Activated naive CD4-positive, alpha-beta T cell treated with anti-CD3 and anti-CD28 coated beads for 36 hours (primary cell): ENCODE results near the gene JARID2. TPM values are rescaled to one million over a fixed set of nuclear protein-coding genes. Genes with fewer than 3 reads are reported as not detected.

ENCODE experiments used
- CTCF ChIA-PET: fragments of 350-600 bp; sonication (Branson Sonifier 250); formaldehyde crosslinking; loops from one replicate; lab custom pipeline; 2021; ENCODE audit warnings: antibody characterized with exemption; lab: Charles Lee
- DNase-seq: peaks from one replicate; pipeline ENCODE4 v3.0.0-alpha.2; 2020
- H3K27ac Mint-ChIP-seq: one replicate; pipeline ENCODE4 v1.8.0; 2021; ENCODE audit warnings: mild to moderate bottlenecking, mixed read lengths
- H3K27me3 Mint-ChIP-seq: one replicate; pipeline ENCODE4 v1.8.0; 2021; ENCODE audit warnings: low read depth, mixed read lengths
- H3K36me3 Mint-ChIP-seq: one replicate; pipeline ENCODE4 v1.8.0; 2021; ENCODE audit warnings: low read depth, mixed read lengths
- H3K4me1 Mint-ChIP-seq: one replicate; pipeline ENCODE4 v1.8.0; 2021; ENCODE audit warnings: low read depth, mixed read lengths
- H3K4me3 Mint-ChIP-seq: one replicate; pipeline ENCODE4 v1.8.0; 2021; ENCODE audit warnings: mild to moderate bottlenecking, moderate library complexity, mixed read lengths
- H3K9me3 Mint-ChIP-seq: one replicate; pipeline ENCODE4 v1.8.0; 2021; ENCODE audit warnings: mixed read lengths
- intact Hi-C: fragments of 100-400 bp; cut with micrococcal nuclease; formaldehyde crosslinking; loops from one replicate; pipeline ENCODE4 v1.15.1; 2023
- total RNA-seq, 2 experiments: library from RNA; stranded (reverse); gene quantifications; one replicate each; pipeline ENCODE4 v1.2.3, GENCODE V29; 2021

The JARID2 gene
- total RNA-seq, 2 experiments from 2014 or later: 26.6 to 27.7 TPM

- Mint-ChIP-seq H3K36me3 (peaks cover 5% of the 10 kb centered on the region), H3K4me3 (no peak overlapping the region), H3K27ac (peak overlapping the region; percentile 21), H3K27me3 (no peaks in the 10 kb centered on the region), H3K4me1 (peaks cover 69% of the 10 kb centered on the region), H3K9me3 (peaks cover 6% of the 10 kb centered on the region)
- intact Hi-C loops: loop anchor here (2.0 to 10.0 kb wide), 5 partner anchors 51 to 562 kb away; no protein-coding TSS in a partner anchor
- CTCF ChIA-PET: interaction anchor here (0.5 to 2.1 kb wide), 2 partner anchors 18 to 332 kb away, joined by 3 to 4 read pairs; no protein-coding TSS in a partner anchor
- DNase-seq: no peak
Observed at GRCh38 chr6:15439410-15440025, 193.6 kb downstream of the JARID2 start.

GRCh38 chr6:15440040-15440439 is 194.2 kb downstream of the JARID2 start:
- peaks cover 64% of the 10 kb centered on the region for H3K4me1 Mint-ChIP-seq
- no peaks in the 10 kb centered on the region for H3K27me3 Mint-ChIP-seq
- H3K9me3 Mint-ChIP-seq: peaks cover under 1% of the 10 kb centered on the region
- peaks cover 1% of the 10 kb centered on the region for H3K36me3 Mint-ChIP-seq
- no peak overlapping the region for H3K27ac Mint-ChIP-seq
- CTCF ChIA-PET: interaction anchor here (0.9 to 1.3 kb wide), 3 partner anchors 19 to 1229 kb away, joined by 3 to 4 read pairs (median 3); no protein-coding TSS in a partner anchor
- intact Hi-C loops: loop anchor here (2.0 kb wide), 1 partner anchor 51 kb away; no protein-coding TSS in a partner anchor
- no peak overlapping the region for H3K4me3 Mint-ChIP-seq
- DNase-seq: no peak

GRCh38 chr6:15441215-15441868 is 195.5 kb downstream of the JARID2 start:
- intact Hi-C loops: loop anchor here (1.0 to 2.0 kb wide), 2 partner anchors 49 to 114 kb away; no protein-coding TSS in a partner anchor
- peaks cover 1% of the 10 kb centered on the region for H3K36me3 Mint-ChIP-seq
- H3K9me3 Mint-ChIP-seq: no peaks in the 10 kb centered on the region
- CTCF ChIA-PET: interaction anchor here (0.7 to 1.7 kb wide), 11 partner anchors 20 to 1230 kb away, joined by 3 to 5 read pairs (median 3); no protein-coding TSS in a partner anchor
- H3K27me3 Mint-ChIP-seq: no peaks in the 10 kb centered on the region
- DNase-seq: peak; percentile 60
- H3K4me3 Mint-ChIP-seq: no peak overlapping the region
- peaks cover 57% of the 10 kb centered on the region for H3K4me1 Mint-ChIP-seq
- H3K27ac Mint-ChIP-seq: no peak overlapping the region

GRCh38 chr6:15441981-15442380 is 196.1 kb downstream of the JARID2 start:
- Mint-ChIP-seq H3K27ac (no peak overlapping the region), H3K27me3 (no peaks in the 10 kb centered on the region), H3K4me3 (no peak overlapping the region), H3K36me3 (peaks cover 1% of the 10 kb centered on the region), H3K9me3 (no peaks in the 10 kb centered on the region), H3K4me1 (peaks cover 54% of the 10 kb centered on the region)
- CTCF ChIA-PET: interaction anchor here (0.7 to 1.7 kb wide), 3 partner anchors 101 to 195 kb away, joined by 3 to 5 read pairs (median 4); no protein-coding TSS in a partner anchor
- intact Hi-C loops: loop anchor here (1.0 to 2.0 kb wide), 2 partner anchors 49 to 115 kb away; no protein-coding TSS in a partner anchor
- DNase-seq: no peak

- Mint-ChIP-seq H3K4me1 (peaks cover 54% of the 10 kb centered on the region), H3K27me3 (no peaks in the 10 kb centered on the region), H3K4me3 (no peak overlapping the region), H3K36me3 (peaks cover 1% of the 10 kb centered on the region), H3K27ac (no peak overlapping the region), H3K9me3 (no peaks in the 10 kb centered on the region)
- no peak for DNase-seq
- intact Hi-C loops: no loop called here
- CTCF ChIA-PET: interaction anchor here (1.2 kb wide), 1 partner anchor 56 kb away, joined by 3 read pairs; no protein-coding TSS in a partner anchor
Observed at GRCh38 chr6:15442467-15442866, 196.6 kb downstream of the JARID2 start.

GRCh38 chr6:15443119-15443830 is 197.4 kb downstream of the JARID2 start:
- CTCF ChIA-PET: interaction anchor here (0.6 to 1.2 kb wide), 3 partner anchors 57 to 1458 kb away, joined by 3 read pairs; no protein-coding TSS in a partner anchor
- H3K4me1 Mint-ChIP-seq: peaks cover 54% of the 10 kb centered on the region
- no peak overlapping the region for H3K4me3 Mint-ChIP-seq
- no peaks in the 10 kb centered on the region for H3K27me3 Mint-ChIP-seq
- intact Hi-C loops: no loop called here
- H3K36me3 Mint-ChIP-seq: no peaks in the 10 kb centered on the region
- H3K27ac Mint-ChIP-seq: no peak overlapping the region
- DNase-seq: no peak
- no peaks in the 10 kb centered on the region for H3K9me3 Mint-ChIP-seq

GRCh38 chr6:15444081-15444731 is 198.3 kb downstream of the JARID2 start:
- peaks cover 51% of the 10 kb centered on the region for H3K4me1 Mint-ChIP-seq
- CTCF ChIA-PET: interaction anchor here (1.2 to 1.4 kb wide), 4 partner anchors 13 to 118 kb away, joined by 3 to 4 read pairs (median 3); no protein-coding TSS in a partner anchor
- H3K27ac Mint-ChIP-seq: no peak overlapping the region
- no peaks in the 10 kb centered on the region for H3K9me3 Mint-ChIP-seq
- no peak for DNase-seq
- no peaks in the 10 kb centered on the region for H3K27me3 Mint-ChIP-seq
- no peaks in the 10 kb centered on the region for H3K36me3 Mint-ChIP-seq
- intact Hi-C loops: no loop called here
- no peak overlapping the region for H3K4me3 Mint-ChIP-seq

- Mint-ChIP-seq H3K27me3 (no peaks in the 10 kb centered on the region), H3K27ac (no peak overlapping the region), H3K9me3 (no peaks in the 10 kb centered on the region), H3K36me3 (no peaks in the 10 kb centered on the region), H3K4me3 (no peak overlapping the region), H3K4me1 (peaks cover 47% of the 10 kb centered on the region)
- intact Hi-C loops: no loop called here
- peak; percentile 20 for DNase-seq
- CTCF ChIA-PET: interaction anchor here (1.2 to 1.4 kb wide), 4 partner anchors 12 to 118 kb away, joined by 3 to 4 read pairs (median 3); no protein-coding TSS in a partner anchor
Observed at GRCh38 chr6:15444881-15445280, 199.0 kb downstream of the JARID2 start.

- CTCF ChIA-PET: no interaction called here
Observed at GRCh38 chr6:15447546-15448267, 201.8 kb downstream of the JARID2 start.

GRCh38 chr6:15449011-15449410 is 203.1 kb downstream of the JARID2 start:
- DNase-seq: no peak
- intact Hi-C loops: no loop called here
- Mint-ChIP-seq H3K9me3 (no peaks in the 10 kb centered on the region), H3K27me3 (no peaks in the 10 kb centered on the region), H3K36me3 (peaks cover 8% of the 10 kb centered on the region), H3K27ac (no peak overlapping the region), H3K4me1 (peaks cover 53% of the 10 kb centered on the region), H3K4me3 (no peak overlapping the region)
- CTCF ChIA-PET: no interaction called here

More at GRCh38 chr6:15447546-15448267, 201.8 kb downstream of the JARID2 start:
- Mint-ChIP-seq H3K27ac (no peak overlapping the region), H3K27me3 (no peaks in the 10 kb centered on the region), H3K36me3 (peaks cover 4% of the 10 kb centered on the region), H3K4me1 (peaks cover 53% of the 10 kb centered on the region), H3K4me3 (no peak overlapping the region), H3K9me3 (no peaks in the 10 kb centered on the region)
- intact Hi-C loops: no loop called here
- DNase-seq: no peak

- peaks cover 18% of the 10 kb centered on the region for H3K36me3 Mint-ChIP-seq
- no peak overlapping the region for H3K4me3 Mint-ChIP-seq
Observed at GRCh38 chr6:15451738-15452137, 205.9 kb downstream of the JARID2 start.

More at GRCh38 chr6:15451738-15452137, 205.9 kb downstream of the JARID2 start:
- CTCF ChIA-PET: no interaction called here
- intact Hi-C loops: no loop called here
- H3K4me1 Mint-ChIP-seq: peaks cover 54% of the 10 kb centered on the region
- peak overlapping the region; percentile 31 for H3K27ac Mint-ChIP-seq
- H3K27me3 Mint-ChIP-seq: no peaks in the 10 kb centered on the region
- no peaks in the 10 kb centered on the region for H3K9me3 Mint-ChIP-seq
- DNase-seq: no peak
